ENCODE data around the gene CNIH3.

Gene CNIH3

GRCh38 chr1:224722838-224723237 is 106.7 kb downstream of the CNIH3 start:
- no peak for DNase-seq (ENCODE audit: low spot score)

- no peak for DNase-seq (ENCODE audit: low spot score)
These were observed 108.4 kb downstream of the CNIH3 start for GRCh38 chr1:224724566-224724965.

- DNase-seq (ENCODE audit: low spot score): no peak
These were observed 110.5 kb downstream of the CNIH3 start for GRCh38 chr1:224726441-224727182.

- no peak for DNase-seq (ENCODE audit: low spot score)
These were observed 111.5 kb downstream of the CNIH3 start for GRCh38 chr1:224727351-224728289.

GRCh38 chr1:224730540-224730939 is 114.4 kb downstream of the CNIH3 start:
- DNase-seq (ENCODE audit: low spot score): no peak

GRCh38 chr1:224730965-224731364 is 114.8 kb downstream of the CNIH3 start:
- no peak for DNase-seq (ENCODE audit: low spot score)

- DNase-seq (ENCODE audit: low spot score): no peak
These were observed 115.5 kb downstream of the CNIH3 start for GRCh38 chr1:224731633-224732032.

- no peak for DNase-seq (ENCODE audit: low spot score)
These were observed 116.4 kb downstream of the CNIH3 start for GRCh38 chr1:224732377-224733026.

- DNase-seq (ENCODE audit: low spot score): no peak
These were observed 117.2 kb downstream of the CNIH3 start for GRCh38 chr1:224733027-224733911.

GRCh38 chr1:224734261-224734935 is 118.3 kb downstream of the CNIH3 start:
- no peak for DNase-seq (ENCODE audit: low spot score)

- no peak for DNase-seq (ENCODE audit: low spot score)
These were observed 119.0 kb downstream of the CNIH3 start for GRCh38 chr1:224735159-224735558.

- DNase-seq (ENCODE audit: low spot score): no peak
These were observed 120.7 kb downstream of the CNIH3 start for GRCh38 chr1:224736619-224737352.

- no peak for DNase-seq (ENCODE audit: low spot score)
These were observed 121.2 kb downstream of the CNIH3 start for GRCh38 chr1:224737353-224737727.

GRCh38 chr1:224739303-224739996 is 123.3 kb downstream of the CNIH3 start:
- DNase-seq (ENCODE audit: low spot score): no peak

GRCh38 chr1:224739997-224740684 is 124.0 kb downstream of the CNIH3 start:
- DNase-seq (ENCODE audit: low spot score): no peak

GRCh38 chr1:224740685-224741052 is 124.6 kb downstream of the CNIH3 start:
- DNase-seq (ENCODE audit: low spot score): no peak

- no peak for DNase-seq (ENCODE audit: low spot score)
These were observed 126.2 kb downstream of the CNIH3 start for GRCh38 chr1:224742349-224742748.

- DNase-seq (ENCODE audit: low spot score): no peak
These were observed 127.6 kb downstream of the CNIH3 start for GRCh38 chr1:224743608-224744164.

GRCh38 chr1:224744521-224744920 is 128.4 kb downstream of the CNIH3 start:
- no peak for DNase-seq (ENCODE audit: low spot score)

All from CD4-positive, alpha-beta T cell treated with Interleukin-2 at 100 ng/mL for 4 hours (primary cell).